Gastroesophageal sphincter (tissue), 3 donors: Measurements from ENCODE around the gene ARHGEF17.
A peak's percentile ranks its signal among the peaks of the same experiment; 100 is the strongest.

Experiments
- CTCF ChIP-seq, 4 experiments: fragments of 200-600 bp in 2 of 4; fragments of 450-650 bp in 2 of 4; sonication (generic) in 1 of 4; IDR thresholded peaks; one replicate each; pipeline ENCODE4 v1.5.1; 2017 to 2019; ENCODE audit warnings: antibody characterized with exemption in 4 of 4, mild to moderate bottlenecking in 2 of 4, moderate library complexity in 2 of 4
- POLR2A ChIP-seq, 2 donors: fragments of 450-650 bp; IDR thresholded peaks; one replicate each; pipeline ENCODE4 v1.6.1; 2017; ENCODE audit warnings: antibody characterized with exemption in 2 of 2, mild to moderate bottlenecking in 2 of 2, moderate library complexity in 1 of 2

GRCh38 chr11:73359930-73360742, 52.1 kb downstream of the ARHGEF17 start:
- TF ChIP-seq CTCF (IDR thresholded peaks at IDR 0.05) (peak in 1 of 4 experiments; percentile 23), POLR2A (IDR thresholded peaks at IDR 0.05) (no peak)
